GM18858 (cell line): ENCODE measurements around the gene PATL1.
A peak's percentile ranks its signal among the peaks of the same experiment; 100 is the strongest.
"Not testable (repeated sequence)": the region's sequence is repeated elsewhere in the genome, so short reads cannot be mapped to it uniquely, and the experiment has no call there.

ENCODE experiments used
- ATAC-seq: cut with Tn5 transposase; IDR thresholded peaks from one replicate; pipeline ENCODE4 v1.9.1; 2021; ENCODE audit not compliant: unreplicated experiment

Gene PATL1

DNA sequence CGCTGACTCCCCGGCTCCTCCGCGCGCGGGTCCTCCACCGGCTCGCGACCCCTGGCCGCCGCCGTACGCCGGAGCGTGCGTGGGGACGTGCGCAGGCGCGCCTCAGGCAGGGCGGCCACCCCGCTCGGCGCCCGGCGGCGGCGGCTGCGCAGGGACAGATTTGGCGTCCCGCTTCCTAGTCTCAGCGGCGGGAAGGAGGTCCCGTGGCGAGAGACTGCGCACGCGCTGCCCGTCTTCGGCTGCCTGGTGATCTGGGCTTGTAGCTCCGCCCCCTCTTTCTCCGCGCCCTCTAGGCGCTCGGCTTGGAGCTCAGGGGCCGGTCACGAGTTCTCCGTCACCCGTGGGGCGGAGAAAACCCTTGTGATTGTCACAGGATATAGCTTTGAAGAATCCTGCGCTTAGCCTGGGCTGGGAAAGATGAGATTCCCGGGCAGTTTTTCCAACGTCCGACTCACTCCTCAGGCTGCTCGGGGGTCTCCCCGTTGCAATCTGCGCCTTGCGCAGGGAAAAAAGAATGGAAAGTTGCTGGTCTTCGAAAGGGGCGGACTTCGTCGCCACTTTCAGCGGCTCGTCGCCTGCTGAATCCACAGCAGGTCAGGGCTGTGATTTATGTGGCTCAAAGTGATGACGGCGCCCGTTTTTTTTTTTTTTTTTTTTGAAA, at the start of gene PATL1:
TSS of gene PATL1 (minus strand) at position 88 of the 661 bp plus-strand sequence. CDS start 142 bp downstream, outside the sequence.
- ATAC-seq: peak; percentile 89

- no peak for ATAC-seq
Measured at GRCh38 chr11:59716051-59716450, 47.2 kb upstream of the PATL1 start.

DNA sequence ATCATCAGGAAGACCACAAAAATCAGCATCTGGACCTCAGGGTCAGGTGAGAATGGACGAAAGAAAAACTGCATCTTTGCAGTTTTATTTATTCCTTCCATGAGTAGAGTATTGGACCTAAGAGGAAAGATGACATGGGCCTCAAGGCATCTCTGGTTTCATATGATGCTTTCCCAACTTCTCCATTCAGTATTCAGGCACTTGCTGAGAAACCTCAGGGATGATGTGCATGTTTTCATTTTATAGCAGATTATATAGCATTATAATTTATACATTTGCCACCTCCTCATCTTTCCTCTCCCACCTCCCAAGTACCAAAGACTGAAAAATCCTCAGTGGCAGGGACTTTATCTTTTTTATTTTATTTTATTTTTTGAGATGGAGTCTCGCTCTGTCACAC, 44.9 kb upstream of the PATL1 start, which contains the start of gene OR10V1:
TSS of gene OR10V1 (minus strand) at position 101 of the 400 bp plus-strand sequence. CDS start at position 101, 0 bp downstream.
- no peak for ATAC-seq

- ATAC-seq: no peak
Measured at GRCh38 chr11:59710136-59710847, 41.5 kb upstream of the PATL1 start.

DNA sequence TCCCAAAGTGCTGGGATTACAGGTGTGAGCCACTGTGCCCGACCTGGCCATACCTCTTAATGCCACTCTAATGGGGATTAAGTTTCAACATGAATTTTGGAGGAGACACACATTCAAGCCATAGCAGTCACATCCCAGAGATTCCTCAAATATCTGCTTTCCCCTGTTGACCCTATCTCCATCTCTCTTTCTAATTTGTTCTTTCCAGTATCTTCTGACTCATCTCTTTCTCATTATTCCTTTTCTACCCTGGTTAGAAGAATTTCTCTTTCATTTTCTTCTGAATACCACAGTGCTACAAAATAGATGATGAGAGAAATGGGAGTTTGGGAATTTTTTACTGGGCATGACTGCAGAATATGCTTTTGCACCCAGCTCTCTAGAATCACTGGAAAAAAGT, 39.7 kb upstream of the PATL1 start:
- no peak for ATAC-seq

DNA sequence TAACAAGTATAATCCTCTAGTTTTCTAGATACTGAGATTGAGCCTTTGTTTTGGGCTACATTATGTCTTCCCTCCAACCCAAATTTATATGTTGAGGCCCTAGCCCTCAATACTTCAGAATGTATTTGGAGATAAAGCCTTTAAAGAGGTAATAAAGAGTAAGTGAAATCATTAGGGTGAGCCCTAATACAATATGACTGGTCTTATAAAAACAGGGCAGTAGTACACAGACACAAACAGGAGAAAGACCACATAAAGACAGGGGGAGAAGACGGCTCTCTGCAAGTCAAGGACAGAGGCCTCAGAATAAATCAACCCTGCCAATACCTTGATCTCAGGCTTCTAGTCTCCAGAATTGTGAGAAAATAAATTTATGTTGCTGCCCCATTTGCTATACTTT, 38.5 kb upstream of the PATL1 start:
- ATAC-seq: no peak

GRCh38 chr11:59706518-59707285, 37.9 kb upstream of the PATL1 start:
- ATAC-seq: no peak

- ATAC-seq: no peak
Measured at GRCh38 chr11:59705294-59705693, 36.5 kb upstream of the PATL1 start.

GRCh38 chr11:59703515-59703914, 34.7 kb upstream of the PATL1 start:
- ATAC-seq: not testable (repeated sequence)

DNA sequence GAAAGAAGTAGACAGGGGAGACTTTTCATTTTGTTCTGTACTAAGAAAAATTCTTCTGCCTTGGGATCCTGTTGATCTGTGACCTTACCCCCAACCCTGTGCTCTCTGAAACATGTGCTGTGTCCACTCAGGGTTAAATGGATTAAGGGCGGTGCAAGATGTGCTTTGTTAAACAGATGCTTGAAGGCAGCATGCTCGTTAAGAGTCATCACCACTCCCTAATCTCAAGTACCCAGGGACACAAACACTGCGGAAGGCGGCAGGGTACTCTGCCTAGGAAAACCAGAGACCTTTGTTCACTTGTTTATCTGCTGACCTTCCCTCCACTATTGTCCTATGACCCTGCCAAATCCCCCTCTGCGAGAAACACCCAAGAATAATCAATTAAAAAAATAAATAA, 31.3 kb upstream of the PATL1 start:
- ATAC-seq: not testable (repeated sequence)

DNA sequence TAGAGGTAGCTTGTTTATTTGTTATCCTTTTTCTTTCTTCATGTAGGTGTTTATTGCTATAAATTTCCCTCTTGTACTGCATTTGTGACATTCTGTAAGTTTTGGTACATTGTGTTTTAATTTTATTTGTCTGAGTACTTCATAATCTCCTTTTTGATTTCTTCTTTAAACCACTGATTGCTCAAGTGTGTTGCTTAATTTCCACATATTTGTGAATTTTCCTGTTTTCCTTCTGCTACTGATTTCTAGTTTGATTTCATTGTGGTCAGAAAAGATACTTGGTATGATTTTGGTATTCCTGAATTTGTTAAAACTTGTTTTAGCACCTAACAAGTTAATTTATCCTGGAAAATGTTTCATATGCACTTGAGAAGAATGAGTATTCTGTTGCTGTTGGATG, 29.7 kb upstream of the PATL1 start:
- ATAC-seq: no peak

- no peak for ATAC-seq
Measured at GRCh38 chr11:59692915-59693314, 24.1 kb upstream of the PATL1 start.

DNA sequence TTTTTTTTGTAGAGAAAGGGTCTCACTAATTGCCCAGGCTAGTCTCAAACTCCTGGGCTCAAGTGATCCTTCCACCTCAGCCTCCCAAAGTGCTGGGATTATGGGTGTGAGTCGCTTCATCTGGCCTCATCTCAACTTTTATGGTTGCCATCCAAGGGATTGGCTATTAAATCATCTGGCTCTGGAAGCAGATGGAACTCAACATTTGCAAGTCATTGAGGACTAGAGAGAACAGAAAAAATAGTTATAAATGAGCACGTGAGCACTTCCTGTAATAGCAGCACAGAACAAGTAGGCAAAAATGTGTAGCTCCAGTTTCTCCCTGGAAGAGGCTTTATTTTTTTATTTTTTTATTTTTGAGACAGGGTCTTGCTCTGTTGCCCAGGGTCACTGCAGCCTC, 22.3 kb upstream of the PATL1 start:
- no peak for ATAC-seq

- no peak for ATAC-seq
Measured at GRCh38 chr11:59689015-59689414, 20.2 kb upstream of the PATL1 start.

GRCh38 chr11:59681260-59681725, 12.5 kb upstream of the PATL1 start:
- not testable (repeated sequence) for ATAC-seq

GRCh38 chr11:59680287-59681154, 11.7 kb upstream of the PATL1 start:
- peak; percentile 91 for ATAC-seq

DNA sequence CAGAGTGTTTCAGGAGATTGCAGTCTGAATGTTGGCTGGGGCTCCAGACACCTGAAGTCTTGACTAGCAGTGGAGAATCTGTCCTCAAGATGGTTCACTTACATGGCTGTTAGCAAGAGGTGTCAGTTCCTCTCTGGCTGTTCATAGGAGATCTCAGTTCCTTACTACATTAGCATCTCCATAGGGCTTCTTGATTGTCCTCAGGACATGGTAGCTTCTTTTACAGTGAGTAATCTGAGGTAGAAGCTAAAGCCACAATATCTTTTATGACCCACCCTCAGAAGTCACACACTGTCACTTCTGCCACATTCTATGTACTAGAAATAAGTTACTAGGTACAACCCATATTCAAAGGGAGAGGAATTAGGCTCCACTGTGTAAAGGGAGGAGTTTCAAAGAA, 10.5 kb upstream of the PATL1 start:
- no peak for ATAC-seq

DNA sequence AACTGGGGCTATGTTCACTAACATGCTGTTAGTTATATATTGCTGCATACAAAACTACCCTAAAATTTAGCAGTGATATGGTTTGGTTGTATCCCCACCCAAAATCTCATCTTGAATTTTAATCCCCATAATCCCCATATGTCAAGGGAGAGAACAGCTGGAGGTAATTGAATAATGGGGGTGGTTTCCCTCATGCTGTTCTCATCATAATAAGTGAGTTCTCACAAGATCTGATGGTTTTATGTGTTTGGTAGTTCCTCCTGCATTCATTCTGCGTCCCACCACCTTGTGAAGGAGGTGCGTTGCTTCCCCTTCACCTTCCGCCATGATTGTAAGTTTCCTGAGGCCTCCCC, 10.0 kb upstream of the PATL1 start:
- ATAC-seq: no peak

DNA sequence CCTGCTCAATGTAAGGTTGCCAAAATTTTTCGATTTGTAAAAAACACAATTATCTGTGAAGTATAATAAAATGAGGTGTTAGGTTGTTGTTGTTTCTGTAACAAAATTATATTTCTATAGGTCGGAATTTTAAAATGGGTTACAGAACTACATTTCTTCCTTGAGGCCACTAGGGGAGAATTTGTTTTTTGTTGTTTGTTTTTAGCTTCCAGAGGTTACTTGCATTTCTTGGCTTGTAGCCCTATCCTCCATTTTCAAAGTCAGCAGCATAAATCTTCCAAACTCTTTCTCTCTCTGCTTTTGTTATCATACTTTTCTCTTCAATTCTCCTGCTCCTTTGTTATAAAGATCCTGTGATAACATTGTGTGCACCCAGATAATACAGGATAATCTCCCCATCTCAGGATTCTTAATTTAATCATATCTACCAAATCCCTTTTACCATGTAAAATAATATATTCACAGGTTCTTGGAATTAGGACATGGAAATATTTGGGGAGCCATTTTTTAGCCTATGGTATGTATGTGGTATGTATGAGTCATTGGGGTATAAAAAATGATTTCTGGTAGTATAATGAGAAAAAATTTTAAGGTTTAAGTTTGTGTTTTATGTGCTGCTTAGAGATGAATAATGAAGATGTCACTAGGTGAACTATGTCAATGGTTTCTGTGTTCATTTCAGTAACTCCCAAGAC, 9.4 kb upstream of the PATL1 start:
- ATAC-seq: no peak

DNA sequence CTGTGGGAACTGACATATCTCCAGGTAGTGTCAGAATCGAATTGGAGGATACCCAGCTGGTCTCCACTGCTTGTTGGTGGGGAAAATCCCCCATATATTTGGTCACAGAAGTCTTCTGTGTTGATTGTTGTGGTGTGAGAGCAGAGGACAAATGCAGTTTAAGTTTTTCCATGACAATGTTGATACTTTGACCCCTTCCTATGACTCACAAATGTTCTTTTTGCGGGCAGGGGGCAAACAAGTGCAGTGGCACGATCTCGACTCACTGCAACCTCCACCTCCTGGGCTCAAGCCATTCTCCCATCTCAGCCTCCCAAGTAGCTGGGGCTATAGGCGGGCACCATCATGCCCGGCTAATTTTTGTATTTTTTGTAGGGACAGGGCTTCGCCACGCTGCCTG, 7.4 kb upstream of the PATL1 start:
- no peak for ATAC-seq
